ENCODE measurements around the gene ADCY7.

- TF ChIP-seq PATZ1 (CRISPR knock-in tag; IDR thresholded peaks at IDR 0.05; ENCODE audit: borderline replicate concordance), result no peak
- no peak for TF ChIP-seq TSHZ2 (CRISPR knock-in tag; IDR thresholded peaks at IDR 0.05)
- TF ChIP-seq CREB5 (CRISPR knock-in tag; IDR thresholded peaks at IDR 0.05; ENCODE audit: low read depth), result no peak
- TF ChIP-seq CSDC2 (CRISPR knock-in tag; IDR thresholded peaks at IDR 0.05), result no peak
- TF ChIP-seq TOX (CRISPR knock-in tag; IDR thresholded peaks at IDR 0.05; ENCODE audit: borderline replicate concordance), result no peak
- TF ChIP-seq SNAI2 (CRISPR knock-in tag; IDR thresholded peaks at IDR 0.05), result no peak
- TF ChIP-seq RARB (CRISPR knock-in tag; IDR thresholded peaks at IDR 0.05), result no peak
- TF ChIP-seq ISL1 (CRISPR knock-in tag; IDR thresholded peaks at IDR 0.05), result no peak
- no peak for TF ChIP-seq OSR1 (CRISPR knock-in tag; IDR thresholded peaks at IDR 0.05)
- no peak for TF ChIP-seq ZC3H10 (CRISPR knock-in tag; IDR thresholded peaks at IDR 0.05)
- no peak for TF ChIP-seq ZFP30 (CRISPR knock-in tag; IDR thresholded peaks at IDR 0.05)
- no peak for TF ChIP-seq ZNF565 (CRISPR knock-in tag; conservative IDR thresholded peaks at IDR 0.05; ENCODE audit: low read depth)
- no peak for TF ChIP-seq ZFP3 (CRISPR knock-in tag; IDR thresholded peaks at IDR 0.05)
These were observed 24.5 kb downstream of the ADCY7 start for GRCh38 chr16:50290856-50291255.

All from SK-N-SH treated with all-trans-retinoic acid at 6 μM for 48 hours (cell line).